ENCODE data around the gene TBC1D8.

GRCh38 chr2:100982431-100982861, 168.7 kb downstream of the TBC1D8 start:
- TF ChIP-seq CTCF (conservative IDR thresholded peaks at IDR 0.05; ENCODE audit: low read depth, low read length) (no peak), EZH2 (IDR thresholded peaks at IDR 0.05; ENCODE audit: borderline replicate concordance, low read depth, low read length, poor library complexity, severe bottlenecking) (no peak)

Data from A673 (cell line).